GM10248 (cell line): ENCODE data around the gene MACF1.

ENCODE experiments used
- CTCF ChIA-PET: fragments of 300-600 bp; sonication (Branson Sonifier 250); formaldehyde crosslinking; extraction: SDS; loops from one replicate; lab custom pipeline; 2021; ENCODE audit warnings: antibody characterized with exemption; lab: Yijun Ruan, JAX
- POLR2A ChIA-PET: fragments of 350-650 bp; sonication (Branson Sonifier 250); formaldehyde crosslinking; extraction: SDS; loops from one replicate; lab custom pipeline; 2020; ENCODE audit warnings: antibody characterized with exemption; lab: Yijun Ruan, JAX
- DNase-seq: peaks from one replicate; pipeline ENCODE4 v3.0.0; 2012; ENCODE audit errors: extremely low spot score
- TF ChIP-seq, protein P1 (sequence below): IDR thresholded peaks from 2 replicates; pipeline ENCODE4 v1.5.1; 2012; ENCODE audit warnings: mild to moderate bottlenecking, low read depth; ENCODE audit errors: extremely low read depth, missing control alignments, control extremely low read depth

The MACF1 gene

GRCh38 chr1:39335216-39335615, 130.7 kb downstream of the MACF1 start:
- ChIA-PET POLR2A (no interaction called here), CTCF (interaction anchor here (1.3 kb wide), 1 partner anchor 43 kb away, joined by 3 read pairs; no protein-coding TSS in a partner anchor)
- DNase-seq, result no peak
- TF ChIP-seq, protein P1, sequence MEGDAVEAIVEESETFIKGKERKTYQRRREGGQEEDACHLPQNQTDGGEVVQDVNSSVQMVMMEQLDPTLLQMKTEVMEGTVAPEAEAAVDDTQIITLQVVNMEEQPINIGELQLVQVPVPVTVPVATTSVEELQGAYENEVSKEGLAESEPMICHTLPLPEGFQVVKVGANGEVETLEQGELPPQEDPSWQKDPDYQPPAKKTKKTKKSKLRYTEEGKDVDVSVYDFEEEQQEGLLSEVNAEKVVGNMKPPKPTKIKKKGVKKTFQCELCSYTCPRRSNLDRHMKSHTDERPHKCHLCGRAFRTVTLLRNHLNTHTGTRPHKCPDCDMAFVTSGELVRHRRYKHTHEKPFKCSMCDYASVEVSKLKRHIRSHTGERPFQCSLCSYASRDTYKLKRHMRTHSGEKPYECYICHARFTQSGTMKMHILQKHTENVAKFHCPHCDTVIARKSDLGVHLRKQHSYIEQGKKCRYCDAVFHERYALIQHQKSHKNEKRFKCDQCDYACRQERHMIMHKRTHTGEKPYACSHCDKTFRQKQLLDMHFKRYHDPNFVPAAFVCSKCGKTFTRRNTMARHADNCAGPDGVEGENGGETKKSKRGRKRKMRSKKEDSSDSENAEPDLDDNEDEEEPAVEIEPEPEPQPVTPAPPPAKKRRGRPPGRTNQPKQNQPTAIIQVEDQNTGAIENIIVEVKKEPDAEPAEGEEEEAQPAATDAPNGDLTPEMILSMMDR, result no peak

DNA sequence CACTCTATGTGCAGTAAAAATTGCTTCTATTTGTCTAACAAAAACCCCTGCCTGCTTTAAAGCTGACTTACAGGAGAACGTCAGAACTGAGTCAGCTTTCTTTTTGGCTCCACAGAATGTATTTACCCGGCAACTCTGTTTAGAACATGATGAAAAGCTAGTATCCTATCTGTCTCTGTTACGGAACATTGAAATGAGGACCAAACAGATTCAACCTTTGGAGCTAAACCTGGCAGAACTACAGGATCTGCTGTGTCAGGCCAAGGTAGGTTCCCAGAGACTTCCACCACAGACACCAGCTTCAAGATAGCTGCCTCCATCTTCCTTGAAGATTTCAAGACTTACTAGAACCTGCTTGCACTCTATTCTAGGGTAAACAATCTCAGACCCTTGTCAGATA, 132.6 kb downstream of the MACF1 start:
- TF ChIP-seq, protein P1, result no peak
- no peak for DNase-seq
- POLR2A ChIA-PET, result interaction anchor here (0.6 kb wide), 1 partner anchor 313 kb away, joined by 7 read pairs; no protein-coding TSS in a partner anchor
- CTCF ChIA-PET, result interaction anchor here (1.0 to 3.1 kb wide), 6 partner anchors 15 to 78 kb away, joined by 3 to 13 read pairs (median 3); no protein-coding TSS in a partner anchor

DNA sequence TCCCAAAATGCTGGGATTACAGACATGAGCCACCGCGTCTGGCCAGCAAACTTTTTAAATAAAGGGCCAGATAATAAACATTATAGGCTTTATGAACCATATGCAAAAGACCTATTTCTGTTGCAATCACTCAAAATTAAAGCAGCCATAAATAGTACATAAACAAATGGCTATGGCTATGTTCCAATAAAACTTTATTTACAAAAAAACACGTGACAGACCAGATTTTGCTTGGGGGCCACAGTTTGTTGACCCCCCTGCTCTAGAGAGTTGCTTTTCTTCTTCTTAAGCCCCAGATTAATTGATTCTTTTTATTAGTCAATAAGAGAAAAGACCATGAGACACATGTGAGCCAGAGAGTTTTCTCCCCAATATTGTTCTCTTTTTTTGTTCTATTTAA, 138.3 kb downstream of the MACF1 start:
- no peak for DNase-seq
- ChIA-PET CTCF (no interaction called here), POLR2A (no interaction called here)
- TF ChIP-seq, protein P1, result no peak

DNA sequence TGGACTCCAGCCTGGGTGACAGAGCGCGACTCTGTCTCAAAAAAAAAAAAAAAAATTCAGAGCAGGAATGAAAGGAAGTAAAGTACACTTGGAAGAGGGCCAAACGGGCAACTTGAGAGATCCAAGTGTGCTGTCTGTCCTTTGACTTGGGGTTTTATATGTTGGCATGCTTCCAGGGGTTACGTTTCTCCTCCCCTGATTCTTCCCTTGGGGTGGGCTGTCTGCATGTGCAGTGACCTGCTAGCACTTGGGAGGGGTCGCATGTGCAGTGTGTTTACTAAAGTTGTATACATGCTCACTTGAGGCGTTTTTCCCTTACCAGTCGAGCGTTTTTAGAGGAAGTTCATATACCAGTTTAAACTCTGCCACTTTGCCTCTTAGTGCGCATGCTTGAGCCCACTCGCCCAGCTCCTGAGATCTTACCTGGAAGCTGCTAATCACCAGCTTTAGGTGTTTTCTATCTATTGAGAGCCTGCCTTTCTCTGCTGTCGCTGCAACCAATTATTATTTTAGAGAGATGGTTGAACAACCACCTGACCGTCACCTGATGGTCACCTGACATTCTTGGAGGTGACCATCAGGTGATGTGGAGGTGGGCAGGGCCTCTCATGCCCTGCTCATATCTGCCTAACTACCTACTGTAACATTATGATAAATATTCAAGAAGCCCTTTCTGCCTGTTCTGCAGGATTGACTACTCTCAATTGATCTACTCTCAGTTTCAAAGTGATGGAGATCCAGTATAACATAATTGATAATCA, 140.1 kb downstream of the MACF1 start:
- ChIA-PET POLR2A (interaction anchor here (0.7 kb wide), 1 partner anchor 230 kb away, joined by 6 read pairs; no protein-coding TSS in a partner anchor), CTCF (no interaction called here)
- no peak for DNase-seq
- TF ChIP-seq, protein P1, result no peak

- no peak for DNase-seq
- TF ChIP-seq, protein P1, result no peak
- POLR2A ChIA-PET, result no interaction called here
- CTCF ChIA-PET, result interaction anchor here (1.3 kb wide), 1 partner anchor 20 kb away, joined by 3 read pairs; no protein-coding TSS in a partner anchor
Measured at GRCh38 chr1:39346872-39347271, 142.4 kb downstream of the MACF1 start.

DNA sequence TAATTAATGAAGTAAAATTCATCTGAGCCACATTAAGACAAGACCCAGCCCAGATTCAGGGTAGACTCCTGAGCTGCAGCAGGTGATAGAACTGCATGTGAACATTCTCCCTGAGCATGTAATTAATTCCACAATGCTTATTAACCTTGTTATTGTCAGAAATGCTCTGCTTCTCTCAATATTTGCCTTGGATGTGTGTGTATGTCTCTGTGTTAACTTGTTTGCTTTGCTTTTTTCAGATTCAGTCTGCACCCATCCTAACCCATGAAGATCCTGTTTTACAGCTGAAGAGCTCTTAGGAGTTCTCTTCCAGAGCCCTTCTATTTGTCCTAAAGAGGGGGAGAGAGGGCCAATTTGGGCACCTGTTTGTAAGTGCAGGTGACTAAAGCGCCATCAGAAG, 143.8 kb downstream of the MACF1 start:
- no peak for DNase-seq
- ChIA-PET CTCF (interaction anchor here (0.8 to 1.4 kb wide), 5 partner anchors 8 to 190 kb away, joined by 3 read pairs; no protein-coding TSS in a partner anchor), POLR2A (no interaction called here)
- TF ChIP-seq, protein P1, result no peak
